MM.1S (cell line): Measurements from ENCODE around the gene ZNF436.

Source experiments
- EZH2 ChIP-seq: fragments of 300-600 bp; sonication (generic); optimal IDR thresholded peaks from 2 replicates; pipeline ENCODE3; 2017; ENCODE audit warnings: low read depth, mild to moderate bottlenecking, antibody characterized with exemption, low read length, mixed read lengths
- TF ChIP-seq, protein P1 (sequence below): fragments of 300-600 bp; sonication (generic); IDR thresholded peaks from 2 replicates; pipeline ENCODE4 v1.5.1; 2016; ENCODE audit warnings: antibody characterized with exemption, low read length, mixed read lengths

DNA sequence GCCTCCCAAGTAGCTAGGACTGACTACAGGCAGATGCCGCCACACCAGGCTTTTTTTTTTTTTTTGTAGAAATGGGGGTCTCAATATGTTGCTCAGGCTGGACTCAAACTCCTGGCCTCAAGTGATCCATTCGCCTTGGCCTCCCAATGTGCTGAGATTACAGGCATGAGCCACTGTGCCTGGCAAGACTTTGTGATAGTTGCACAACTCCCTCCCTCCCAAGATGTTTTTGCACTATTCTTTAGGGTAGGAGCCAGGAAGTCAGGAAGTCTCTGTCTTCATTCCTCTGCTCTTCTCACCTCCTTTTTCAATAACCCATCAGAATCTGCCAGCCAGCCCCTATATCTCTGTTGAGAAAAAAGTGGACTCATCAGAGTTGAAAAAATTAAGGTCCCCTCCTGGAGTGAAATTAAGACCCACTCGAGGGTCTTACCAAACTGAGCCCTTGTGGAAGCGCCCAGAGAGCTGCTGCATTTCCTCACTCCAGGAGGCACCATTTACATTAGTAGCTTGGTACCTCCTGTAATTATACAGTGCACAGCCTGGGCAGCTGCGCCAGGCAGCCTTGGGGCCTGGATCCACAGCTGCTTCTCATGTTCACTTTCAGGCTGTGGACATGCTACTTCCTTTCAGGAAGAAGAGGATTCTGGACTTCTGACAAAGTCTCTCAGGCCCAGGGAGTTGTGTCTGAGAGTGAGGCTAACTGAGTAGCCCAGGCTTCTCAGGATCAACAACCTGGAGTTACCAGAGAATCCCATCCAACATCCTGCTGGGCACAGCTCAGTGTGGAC, 30.9 kb upstream of the ZNF436 start:
- TF ChIP-seq, protein P1, sequence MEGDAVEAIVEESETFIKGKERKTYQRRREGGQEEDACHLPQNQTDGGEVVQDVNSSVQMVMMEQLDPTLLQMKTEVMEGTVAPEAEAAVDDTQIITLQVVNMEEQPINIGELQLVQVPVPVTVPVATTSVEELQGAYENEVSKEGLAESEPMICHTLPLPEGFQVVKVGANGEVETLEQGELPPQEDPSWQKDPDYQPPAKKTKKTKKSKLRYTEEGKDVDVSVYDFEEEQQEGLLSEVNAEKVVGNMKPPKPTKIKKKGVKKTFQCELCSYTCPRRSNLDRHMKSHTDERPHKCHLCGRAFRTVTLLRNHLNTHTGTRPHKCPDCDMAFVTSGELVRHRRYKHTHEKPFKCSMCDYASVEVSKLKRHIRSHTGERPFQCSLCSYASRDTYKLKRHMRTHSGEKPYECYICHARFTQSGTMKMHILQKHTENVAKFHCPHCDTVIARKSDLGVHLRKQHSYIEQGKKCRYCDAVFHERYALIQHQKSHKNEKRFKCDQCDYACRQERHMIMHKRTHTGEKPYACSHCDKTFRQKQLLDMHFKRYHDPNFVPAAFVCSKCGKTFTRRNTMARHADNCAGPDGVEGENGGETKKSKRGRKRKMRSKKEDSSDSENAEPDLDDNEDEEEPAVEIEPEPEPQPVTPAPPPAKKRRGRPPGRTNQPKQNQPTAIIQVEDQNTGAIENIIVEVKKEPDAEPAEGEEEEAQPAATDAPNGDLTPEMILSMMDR, result no peak
- no peak for TF ChIP-seq EZH2
